Measurements from ENCODE around the gene C1orf198.

C1orf198 gene

DNA sequence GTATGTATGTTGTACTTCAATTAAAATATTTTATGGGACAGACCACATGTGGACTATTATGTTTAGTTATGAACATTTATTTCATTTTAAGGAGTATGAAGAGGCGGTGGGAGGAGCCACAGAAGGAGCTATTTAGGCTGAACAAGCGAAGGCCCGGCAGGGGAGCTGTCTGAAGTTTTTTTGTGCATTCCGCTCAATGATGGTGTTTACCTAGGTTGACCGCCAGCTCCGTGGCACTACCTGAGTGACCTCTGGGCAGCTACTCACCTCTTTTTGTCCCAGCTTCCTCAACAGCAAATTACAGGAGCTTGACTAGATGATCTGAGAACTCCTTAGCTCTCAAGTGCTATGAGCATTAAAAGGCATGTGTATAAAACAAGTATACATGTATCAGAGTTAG, 32.7 kb upstream of the C1orf198 start:
- no peak overlapping the region for H3K4me3 ChIP-seq (ENCODE audit: control insufficient read depth in 1 of 7, extremely low read depth in 1 of 7, insufficient read depth in 4 of 7, low read depth in 2 of 7, low read length in 6 of 7)
- DNase-seq, result no peak
- 95% methylated on average over 6 of the region's 6 CpGs for WGBS (ENCODE audit: insufficient coverage)
- H3K27ac ChIP-seq (ENCODE audit: insufficient read depth in 1 of 2, low read depth in 1 of 2, low read length in 2 of 2, poor library complexity in 1 of 2, severe bottlenecking in 2 of 2), result no peak overlapping the region
- H3K27me3 ChIP-seq (replicated peaks in 2 of 5; ENCODE audit: control insufficient read depth in 4 of 5, insufficient read depth in 5 of 5, low read length in 4 of 5), result peaks cover 0 to 3% (median 0%) of the 10 kb centered on the region in 5 experiments
- H3K4me1 ChIP-seq (ENCODE audit: control extremely low read depth in 1 of 4, control insufficient read depth in 4 of 4, insufficient read depth in 4 of 4, low read length in 3 of 4), result no peaks in the 10 kb centered on the region
- ChIA-PET CTCF (interaction anchor here (0.9 to 1.5 kb wide), 2 partner anchors 8 to 310 kb away, joined by 3 to 5 read pairs; no protein-coding TSS in a partner anchor), POLR2A (no interaction called here)
- no peaks in the 10 kb centered on the region for H3K9me3 ChIP-seq (ENCODE audit: control extremely low read depth in 1 of 5, control insufficient read depth in 4 of 5, insufficient read depth in 2 of 5, low read depth in 1 of 5, low read length in 4 of 5)
- H3K36me3 ChIP-seq (ENCODE audit: control insufficient read depth in 4 of 4, insufficient read depth in 4 of 4, low read length in 3 of 4), result peaks cover 0 to 16% (median 6%) of the 10 kb centered on the region in 4 experiments

DNA sequence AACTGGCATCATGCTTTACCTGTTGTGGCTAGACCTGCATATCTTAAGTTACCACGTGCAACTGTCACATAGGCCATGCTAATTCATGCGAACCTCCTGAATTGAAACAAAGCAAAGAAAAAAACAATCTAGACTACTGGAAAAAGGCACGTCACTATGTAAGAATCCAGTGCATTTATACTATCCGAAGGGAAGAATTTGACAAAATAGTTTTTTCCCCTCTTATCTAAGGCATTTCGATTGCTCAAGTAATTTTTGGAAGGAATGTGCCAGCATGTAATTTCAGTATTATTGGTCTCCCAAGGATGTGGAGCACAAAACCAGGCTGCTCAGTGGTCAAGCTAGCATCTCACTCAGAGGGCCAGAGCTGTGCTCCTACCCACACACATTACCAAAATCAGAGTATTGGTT, 31.5 kb upstream of the C1orf198 start:
- H3K27me3 ChIP-seq (replicated peaks in 2 of 5; ENCODE audit: control insufficient read depth in 4 of 5, insufficient read depth in 5 of 5, low read length in 4 of 5), result peaks cover 0 to 7% (median 3%) of the 10 kb centered on the region in 5 experiments
- CTCF ChIA-PET, result no interaction called here
- DNase-seq, result no peak
- POLR2A ChIA-PET, result no interaction called here
- peaks cover 0 to 6% (median 3%) of the 10 kb centered on the region in 4 experiments for H3K36me3 ChIP-seq (ENCODE audit: control insufficient read depth in 4 of 4, insufficient read depth in 4 of 4, low read length in 3 of 4)
- no peaks in the 10 kb centered on the region for H3K9me3 ChIP-seq (ENCODE audit: control extremely low read depth in 1 of 5, control insufficient read depth in 4 of 5, insufficient read depth in 2 of 5, low read depth in 1 of 5, low read length in 4 of 5)
- H3K27ac ChIP-seq (ENCODE audit: insufficient read depth in 1 of 2, low read depth in 1 of 2, low read length in 2 of 2, poor library complexity in 1 of 2, severe bottlenecking in 2 of 2), result no peak overlapping the region
- WGBS (ENCODE audit: insufficient coverage), result 93% methylated on average over 5 of the region's 5 CpGs
- H3K4me1 ChIP-seq (ENCODE audit: control extremely low read depth in 1 of 4, control insufficient read depth in 4 of 4, insufficient read depth in 4 of 4, low read length in 3 of 4), result no peaks in the 10 kb centered on the region
- H3K4me3 ChIP-seq (ENCODE audit: control insufficient read depth in 1 of 7, extremely low read depth in 1 of 7, insufficient read depth in 4 of 7, low read depth in 2 of 7, low read length in 6 of 7), result no peak overlapping the region

DNA sequence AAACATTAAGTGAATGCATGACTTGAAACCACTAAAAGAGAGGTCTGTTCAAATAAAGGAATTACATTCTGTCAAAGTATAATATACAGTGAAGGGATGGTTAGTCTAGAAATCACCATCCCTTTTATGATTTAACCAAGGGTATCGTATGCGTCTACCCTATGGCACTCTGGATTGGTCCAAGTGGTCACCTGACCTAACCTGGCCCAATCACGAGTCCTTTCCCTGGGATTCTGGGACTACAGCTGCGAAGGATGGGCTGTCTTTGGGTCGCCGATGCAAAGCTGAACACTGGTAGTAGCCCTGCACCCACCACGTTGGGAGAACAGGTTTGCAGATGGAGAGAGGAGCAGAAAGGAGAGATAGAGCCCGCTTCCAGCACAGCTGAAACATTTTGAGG, 30.4 kb upstream of the C1orf198 start:
- Histone ChIP-seq H3K27me3 (replicated peaks in 2 of 5; ENCODE audit: control insufficient read depth in 4 of 5, insufficient read depth in 5 of 5, low read length in 4 of 5) (peaks cover 0 to 8% (median 3%) of the 10 kb centered on the region in 5 experiments), H3K4me1 (ENCODE audit: control extremely low read depth in 1 of 4, control insufficient read depth in 4 of 4, insufficient read depth in 4 of 4, low read length in 3 of 4) (no peaks in the 10 kb centered on the region), H3K27ac (ENCODE audit: insufficient read depth in 1 of 2, low read depth in 1 of 2, low read length in 2 of 2, poor library complexity in 1 of 2, severe bottlenecking in 2 of 2) (no peak overlapping the region), H3K36me3 (ENCODE audit: control insufficient read depth in 4 of 4, insufficient read depth in 4 of 4, low read length in 3 of 4) (peaks cover 0 to 3% (median 1%) of the 10 kb centered on the region in 4 experiments), H3K9me3 (ENCODE audit: control extremely low read depth in 1 of 5, control insufficient read depth in 4 of 5, insufficient read depth in 2 of 5, low read depth in 1 of 5, low read length in 4 of 5) (no peaks in the 10 kb centered on the region), H3K4me3 (ENCODE audit: control insufficient read depth in 1 of 7, extremely low read depth in 1 of 7, insufficient read depth in 4 of 7, low read depth in 2 of 7, low read length in 6 of 7) (no peak overlapping the region)
- ChIA-PET POLR2A (no interaction called here), CTCF (no interaction called here)
- 84% methylated on average over 4 of the region's 8 CpGs for WGBS (ENCODE audit: insufficient coverage)
- DNase-seq, result no peak

DNA sequence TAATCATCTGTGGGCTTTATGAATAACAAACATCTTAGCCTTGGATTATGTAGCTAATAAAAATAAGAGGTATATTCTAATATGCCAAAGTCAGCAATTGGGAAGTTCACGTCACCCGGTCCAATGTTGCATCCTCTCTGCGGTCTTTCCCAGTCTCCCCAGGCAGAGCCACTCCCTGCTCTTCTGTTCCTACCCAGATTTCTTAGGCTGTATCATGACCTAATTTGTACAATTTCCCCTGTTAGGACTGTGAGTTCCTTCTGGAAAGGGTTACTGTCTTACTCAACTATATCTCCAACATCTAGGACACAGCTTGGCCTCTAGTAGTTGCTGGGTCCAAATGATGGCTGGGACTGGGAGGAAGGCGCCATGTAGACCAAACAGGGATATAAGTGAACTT, 29.8 kb upstream of the C1orf198 start:
- ChIA-PET POLR2A (no interaction called here), CTCF (no interaction called here)
- no peak for DNase-seq
- Histone ChIP-seq H3K27ac (ENCODE audit: insufficient read depth in 1 of 2, low read depth in 1 of 2, low read length in 2 of 2, poor library complexity in 1 of 2, severe bottlenecking in 2 of 2) (no peak overlapping the region), H3K27me3 (replicated peaks in 2 of 5; ENCODE audit: control insufficient read depth in 4 of 5, insufficient read depth in 5 of 5, low read length in 4 of 5) (peaks cover 0 to 8% (median 3%) of the 10 kb centered on the region in 5 experiments), H3K36me3 (ENCODE audit: control insufficient read depth in 4 of 4, insufficient read depth in 4 of 4, low read length in 3 of 4) (peaks cover 0 to 3% (median 0%) of the 10 kb centered on the region in 4 experiments), H3K4me1 (ENCODE audit: control extremely low read depth in 1 of 4, control insufficient read depth in 4 of 4, insufficient read depth in 4 of 4, low read length in 3 of 4) (no peaks in the 10 kb centered on the region), H3K9me3 (ENCODE audit: control extremely low read depth in 1 of 5, control insufficient read depth in 4 of 5, insufficient read depth in 2 of 5, low read depth in 1 of 5, low read length in 4 of 5) (no peaks in the 10 kb centered on the region), H3K4me3 (ENCODE audit: control insufficient read depth in 1 of 7, extremely low read depth in 1 of 7, insufficient read depth in 4 of 7, low read depth in 2 of 7, low read length in 6 of 7) (no peak overlapping the region)
- 100% methylated on average over 3 of the region's 4 CpGs for WGBS (ENCODE audit: insufficient coverage)

DNA sequence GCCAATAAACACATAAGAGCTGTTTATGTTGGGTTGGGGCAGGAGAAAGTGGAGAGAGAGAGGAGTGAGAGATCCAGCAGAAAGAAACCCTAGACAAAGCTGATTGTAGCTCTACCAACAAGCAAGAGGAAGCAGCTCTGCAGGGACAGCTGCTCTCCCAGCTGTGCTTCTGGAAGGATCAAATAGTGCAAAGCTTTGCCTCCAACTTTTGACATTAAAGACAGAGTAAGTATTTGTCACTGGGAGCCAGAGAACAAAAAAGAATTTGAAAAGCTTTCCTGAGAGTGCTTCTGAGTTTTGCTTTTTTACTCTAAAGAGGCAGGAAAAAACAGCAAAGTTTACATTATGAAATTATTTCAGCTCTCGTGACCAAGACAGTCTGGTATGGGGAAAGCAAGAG, 28.5 kb upstream of the C1orf198 start:
- no peaks in the 10 kb centered on the region for H3K4me1 ChIP-seq (ENCODE audit: control extremely low read depth in 1 of 4, control insufficient read depth in 4 of 4, insufficient read depth in 4 of 4, low read length in 3 of 4)
- no peaks in the 10 kb centered on the region for H3K9me3 ChIP-seq (ENCODE audit: control extremely low read depth in 1 of 5, control insufficient read depth in 4 of 5, insufficient read depth in 2 of 5, low read depth in 1 of 5, low read length in 4 of 5)
- no peak overlapping the region for H3K27ac ChIP-seq (ENCODE audit: insufficient read depth in 1 of 2, low read depth in 1 of 2, low read length in 2 of 2, poor library complexity in 1 of 2, severe bottlenecking in 2 of 2)
- ChIA-PET CTCF (interaction anchor here (0.6 to 1.4 kb wide), 2 partner anchors 10 to 311 kb away, joined by 3 to 4 read pairs; no protein-coding TSS in a partner anchor), POLR2A (interaction anchor here (0.7 kb wide), 2 partner anchors 42 to 354 kb away, joined by 3 read pairs; no protein-coding TSS in a partner anchor)
- H3K4me3 ChIP-seq (ENCODE audit: control insufficient read depth in 1 of 7, extremely low read depth in 1 of 7, insufficient read depth in 4 of 7, low read depth in 2 of 7, low read length in 6 of 7), result no peak overlapping the region
- DNase-seq, result no peak
- WGBS (ENCODE audit: insufficient coverage), result 70% methylated on average over 1 of the region's 1 CpG
- H3K27me3 ChIP-seq (replicated peaks in 2 of 5; ENCODE audit: control insufficient read depth in 4 of 5, insufficient read depth in 5 of 5, low read length in 4 of 5), result peaks cover 0 to 12% (median 3%) of the 10 kb centered on the region in 5 experiments
- H3K36me3 ChIP-seq (ENCODE audit: control insufficient read depth in 4 of 4, insufficient read depth in 4 of 4, low read length in 3 of 4), result no peaks in the 10 kb centered on the region

DNA sequence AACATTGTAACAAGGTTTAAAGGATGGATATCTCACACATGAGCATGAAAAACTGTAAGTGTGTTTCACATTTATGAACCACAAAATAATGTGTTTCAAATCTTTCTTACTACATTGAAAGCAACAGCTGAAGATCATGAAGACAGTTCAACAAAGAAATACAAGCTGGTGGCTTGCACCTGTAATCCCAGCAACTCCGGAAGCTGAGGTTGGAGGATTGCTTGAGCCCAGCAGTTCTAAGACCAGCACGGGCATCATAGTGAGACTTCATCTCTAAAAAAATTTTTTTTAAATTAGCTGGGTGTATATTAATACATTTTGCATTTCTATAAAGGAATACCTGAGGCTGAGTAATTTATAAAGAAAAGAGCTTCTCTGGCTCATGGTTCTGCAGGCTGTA, 27.1 kb upstream of the C1orf198 start:
- Histone ChIP-seq H3K4me3 (ENCODE audit: control insufficient read depth in 1 of 7, extremely low read depth in 1 of 7, insufficient read depth in 4 of 7, low read depth in 2 of 7, low read length in 6 of 7) (no peak overlapping the region), H3K27me3 (replicated peaks in 2 of 5; ENCODE audit: control insufficient read depth in 4 of 5, insufficient read depth in 5 of 5, low read length in 4 of 5) (peaks cover 0 to 13% (median 6%) of the 10 kb centered on the region in 5 experiments), H3K36me3 (ENCODE audit: control insufficient read depth in 4 of 4, insufficient read depth in 4 of 4, low read length in 3 of 4) (no peaks in the 10 kb centered on the region), H3K4me1 (ENCODE audit: control extremely low read depth in 1 of 4, control insufficient read depth in 4 of 4, insufficient read depth in 4 of 4, low read length in 3 of 4) (no peaks in the 10 kb centered on the region), H3K27ac (ENCODE audit: insufficient read depth in 1 of 2, low read depth in 1 of 2, low read length in 2 of 2, poor library complexity in 1 of 2, severe bottlenecking in 2 of 2) (no peak overlapping the region), H3K9me3 (ENCODE audit: control extremely low read depth in 1 of 5, control insufficient read depth in 4 of 5, insufficient read depth in 2 of 5, low read depth in 1 of 5, low read length in 4 of 5) (no peaks in the 10 kb centered on the region)
- CTCF ChIA-PET, result interaction anchor here (1.3 kb wide), 1 partner anchor 23 kb away, joined by 3 read pairs; no protein-coding TSS in a partner anchor
- DNase-seq, result no peak
- POLR2A ChIA-PET, result no interaction called here
- 100% methylated on average over 1 of the region's 2 CpGs for WGBS (ENCODE audit: insufficient coverage)

DNA sequence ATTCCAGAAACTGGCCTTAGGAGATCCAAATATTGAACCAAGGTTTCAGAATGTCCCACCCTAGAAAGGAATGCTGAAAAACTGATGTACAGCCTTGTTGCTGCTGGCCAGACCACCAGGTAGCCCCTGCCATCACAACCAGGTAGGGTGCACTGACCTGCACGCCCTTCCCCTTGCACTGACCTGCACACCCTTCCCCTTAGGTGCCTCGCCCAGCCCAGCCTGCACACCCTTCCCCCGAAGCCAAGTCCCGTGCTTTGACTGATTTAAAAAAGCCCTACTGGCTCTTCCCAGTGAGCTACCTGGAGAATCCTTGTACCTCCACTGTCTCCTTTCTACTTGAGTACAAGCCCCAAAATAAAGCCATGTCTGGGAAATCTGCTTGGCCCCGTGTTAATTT, 26.3 kb upstream of the C1orf198 start:
- H3K27me3 ChIP-seq (replicated peaks in 2 of 5; ENCODE audit: control insufficient read depth in 4 of 5, insufficient read depth in 5 of 5, low read length in 4 of 5), result peaks cover 0 to 13% (median 6%) of the 10 kb centered on the region in 5 experiments
- H3K4me3 ChIP-seq (ENCODE audit: control insufficient read depth in 1 of 7, extremely low read depth in 1 of 7, insufficient read depth in 4 of 7, low read depth in 2 of 7, low read length in 6 of 7), result no peak overlapping the region
- no peak overlapping the region for H3K27ac ChIP-seq (ENCODE audit: insufficient read depth in 1 of 2, low read depth in 1 of 2, low read length in 2 of 2, poor library complexity in 1 of 2, severe bottlenecking in 2 of 2)
- POLR2A ChIA-PET, result no interaction called here
- no peaks in the 10 kb centered on the region for H3K36me3 ChIP-seq (ENCODE audit: control insufficient read depth in 4 of 4, insufficient read depth in 4 of 4, low read length in 3 of 4)
- no peaks in the 10 kb centered on the region for H3K9me3 ChIP-seq (ENCODE audit: control extremely low read depth in 1 of 5, control insufficient read depth in 4 of 5, insufficient read depth in 2 of 5, low read depth in 1 of 5, low read length in 4 of 5)
- 100% methylated on average over 4 of the region's 5 CpGs for WGBS (ENCODE audit: insufficient coverage)
- no peaks in the 10 kb centered on the region for H3K4me1 ChIP-seq (ENCODE audit: control extremely low read depth in 1 of 4, control insufficient read depth in 4 of 4, insufficient read depth in 4 of 4, low read length in 3 of 4)
- no peak for DNase-seq
- CTCF ChIA-PET, result interaction anchor here (1.3 kb wide), 1 partner anchor 23 kb away, joined by 3 read pairs; no protein-coding TSS in a partner anchor

Measured in common myeloid progenitor, CD34-positive (primary cell).